A673 (cell line): ENCODE results near the gene SCGB1A1.

Experiments
- EZH2 ChIP-seq: fragments of 200-600 bp; sonication (generic); IDR thresholded peaks from 2 replicates; pipeline ENCODE4 v1.6.1; 2017; ENCODE audit warnings: borderline replicate concordance, low read depth, mild to moderate bottlenecking, mixed read lengths, antibody characterized with exemption, low read length; ENCODE audit not compliant: poor library complexity, severe bottlenecking
- TF ChIP-seq, protein P1 (sequence below): fragments of 300-800, 200-600 bp; sonication (generic); conservative IDR thresholded peaks from 2 replicates; pipeline ENCODE4 v1.5.1; 2017; ENCODE audit warnings: low read depth, mild to moderate bottlenecking, antibody characterized with exemption, low read length, moderate library complexity, mixed read lengths

DNA sequence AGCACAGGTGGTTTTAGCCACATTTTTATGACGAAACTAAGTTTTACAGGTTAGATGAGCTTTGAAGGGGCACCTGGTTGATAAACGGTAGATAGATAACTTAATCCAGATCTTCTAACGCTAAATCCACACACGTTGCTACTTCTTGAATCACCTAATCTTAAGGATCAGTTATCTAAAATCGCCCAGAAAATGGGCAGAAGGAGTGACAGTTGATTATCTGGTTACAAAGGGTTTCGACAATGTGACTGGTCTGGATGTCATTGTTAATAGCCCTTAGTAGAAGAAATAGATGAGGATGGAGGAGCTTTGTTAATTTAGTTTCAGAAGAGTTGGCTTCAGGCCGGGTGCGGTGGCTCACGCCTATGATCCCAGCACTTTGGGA, 43.7 kb downstream of the SCGB1A1 start:
- TF ChIP-seq, protein P1, sequence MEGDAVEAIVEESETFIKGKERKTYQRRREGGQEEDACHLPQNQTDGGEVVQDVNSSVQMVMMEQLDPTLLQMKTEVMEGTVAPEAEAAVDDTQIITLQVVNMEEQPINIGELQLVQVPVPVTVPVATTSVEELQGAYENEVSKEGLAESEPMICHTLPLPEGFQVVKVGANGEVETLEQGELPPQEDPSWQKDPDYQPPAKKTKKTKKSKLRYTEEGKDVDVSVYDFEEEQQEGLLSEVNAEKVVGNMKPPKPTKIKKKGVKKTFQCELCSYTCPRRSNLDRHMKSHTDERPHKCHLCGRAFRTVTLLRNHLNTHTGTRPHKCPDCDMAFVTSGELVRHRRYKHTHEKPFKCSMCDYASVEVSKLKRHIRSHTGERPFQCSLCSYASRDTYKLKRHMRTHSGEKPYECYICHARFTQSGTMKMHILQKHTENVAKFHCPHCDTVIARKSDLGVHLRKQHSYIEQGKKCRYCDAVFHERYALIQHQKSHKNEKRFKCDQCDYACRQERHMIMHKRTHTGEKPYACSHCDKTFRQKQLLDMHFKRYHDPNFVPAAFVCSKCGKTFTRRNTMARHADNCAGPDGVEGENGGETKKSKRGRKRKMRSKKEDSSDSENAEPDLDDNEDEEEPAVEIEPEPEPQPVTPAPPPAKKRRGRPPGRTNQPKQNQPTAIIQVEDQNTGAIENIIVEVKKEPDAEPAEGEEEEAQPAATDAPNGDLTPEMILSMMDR, result no peak
- TF ChIP-seq EZH2, result no peak
